Measurements from ENCODE around the gene LRMDA.

The LRMDA gene

DNA sequence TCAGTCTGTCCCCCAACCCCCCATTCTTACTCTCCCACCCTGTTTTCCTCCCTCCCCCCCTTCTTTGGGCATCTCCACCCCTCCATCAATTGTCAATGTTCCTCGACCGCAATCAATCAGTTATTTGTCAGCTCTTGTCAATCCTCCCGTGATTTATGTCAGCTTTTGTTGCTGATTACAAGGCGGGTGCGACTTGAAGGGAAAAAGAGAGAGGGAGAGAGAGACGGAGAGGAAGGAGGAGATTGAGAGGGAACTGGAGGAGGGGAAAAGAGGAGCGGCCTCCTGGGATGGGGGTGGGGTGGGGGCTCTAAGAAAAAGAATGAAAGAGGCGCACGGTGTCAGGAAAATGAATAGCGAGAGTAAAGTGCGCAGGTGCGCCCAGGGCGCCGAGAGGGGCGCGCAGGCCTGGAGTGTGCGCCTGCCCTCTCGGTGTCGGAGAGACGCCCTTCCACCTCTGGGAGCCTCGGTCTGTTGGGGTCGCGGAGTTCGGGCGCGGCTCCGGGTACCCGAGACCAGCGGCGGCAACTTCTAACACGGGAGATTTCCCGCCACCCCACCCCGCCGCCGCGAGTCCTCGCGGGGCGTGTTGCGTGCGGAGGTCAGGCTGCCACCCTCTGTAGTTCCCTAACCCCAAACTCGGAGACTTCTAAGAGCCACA, 28.8 kb upstream of the LRMDA start:
- DNase-seq, result no peak

GRCh38 chr10:75403144-75403938, 28.1 kb upstream of the LRMDA start:
- no peak for DNase-seq

DNA sequence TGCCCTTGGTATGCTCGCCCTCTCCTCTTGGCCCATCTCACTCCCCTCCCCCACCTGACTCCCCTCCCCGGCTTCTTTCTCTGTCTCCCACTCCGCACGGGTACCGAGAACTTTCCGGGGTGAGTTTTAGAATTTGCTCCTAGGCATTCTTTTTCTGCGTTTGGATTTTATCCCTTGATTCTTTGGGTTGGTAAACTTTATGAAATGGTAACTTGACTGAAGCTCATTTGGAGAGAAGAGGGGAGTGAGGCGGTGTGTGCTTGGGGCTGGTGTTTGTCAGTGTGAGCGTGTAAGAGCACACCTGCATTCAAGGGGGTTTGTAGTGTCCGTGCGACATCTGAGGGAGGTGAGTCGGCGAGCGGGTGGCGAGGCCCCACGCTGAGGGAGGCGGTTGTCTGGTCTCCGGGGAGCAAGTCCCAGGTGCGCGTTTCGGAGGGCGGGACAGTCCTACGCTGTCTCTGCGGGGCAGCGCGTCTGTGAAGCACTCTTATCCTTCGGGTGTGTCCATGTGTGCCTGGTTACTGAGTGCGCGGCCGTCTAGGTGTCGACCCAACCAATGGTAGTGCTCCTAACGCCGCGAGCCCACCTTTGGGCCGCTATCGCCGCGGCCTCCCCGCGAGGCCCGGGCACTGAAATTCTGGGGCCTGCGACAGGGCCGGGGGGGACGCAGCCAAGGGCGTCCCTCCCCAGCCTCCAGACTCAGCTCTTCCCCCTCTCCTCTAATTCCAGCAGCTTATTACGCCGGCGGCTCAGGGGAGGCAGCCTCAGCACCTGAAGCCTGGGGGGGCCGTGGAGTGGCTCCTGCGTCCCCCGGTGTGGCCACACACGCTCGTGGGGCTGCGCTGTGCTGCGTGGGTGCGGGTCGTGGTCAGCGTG, 27.2 kb upstream of the LRMDA start:
- no peak for DNase-seq

- DNase-seq, result no peak
Measured at GRCh38 chr10:75404815-75405597, 26.4 kb upstream of the LRMDA start.

- DNase-seq, result no peak
Measured at GRCh38 chr10:75405598-75406461, 25.6 kb upstream of the LRMDA start.

DNA sequence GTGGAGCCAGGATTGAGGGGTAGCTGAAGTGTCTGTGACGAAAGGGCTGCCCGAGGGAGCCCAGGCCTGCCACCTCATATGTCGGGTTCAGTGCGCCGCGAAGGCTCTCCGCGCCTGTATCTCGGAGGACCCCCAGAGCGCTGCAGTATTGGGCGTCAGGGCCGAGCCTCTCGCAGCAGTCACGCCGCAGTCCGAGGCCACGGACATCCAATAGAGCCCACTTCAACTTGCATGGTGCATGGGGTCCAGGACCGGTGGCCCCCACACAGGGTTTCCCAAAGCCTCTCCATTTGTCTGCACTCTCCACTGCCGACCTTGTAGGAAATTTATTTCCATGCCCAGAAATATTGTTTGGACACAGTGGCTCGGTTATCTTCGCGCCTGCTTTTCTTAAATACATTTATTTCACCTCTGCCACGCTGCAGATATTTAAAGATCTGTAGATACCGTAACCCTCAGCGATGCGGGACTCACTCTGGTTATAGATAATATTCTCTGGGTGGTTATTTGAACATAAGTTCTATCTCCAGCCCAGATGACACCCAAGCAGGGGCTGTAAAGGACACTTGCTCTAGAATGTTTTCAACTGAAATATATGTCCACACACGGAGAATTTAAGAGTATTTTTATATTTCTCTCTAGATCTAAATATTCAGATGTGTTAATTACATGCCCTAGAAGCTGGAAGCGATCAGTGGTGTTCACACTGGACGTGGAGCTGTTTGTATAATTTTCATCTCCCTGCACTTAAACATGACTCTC, 24.8 kb upstream of the LRMDA start:
- no peak for DNase-seq

- DNase-seq, result no peak
Measured at GRCh38 chr10:75407224-75407712, 24.2 kb upstream of the LRMDA start.

DNA sequence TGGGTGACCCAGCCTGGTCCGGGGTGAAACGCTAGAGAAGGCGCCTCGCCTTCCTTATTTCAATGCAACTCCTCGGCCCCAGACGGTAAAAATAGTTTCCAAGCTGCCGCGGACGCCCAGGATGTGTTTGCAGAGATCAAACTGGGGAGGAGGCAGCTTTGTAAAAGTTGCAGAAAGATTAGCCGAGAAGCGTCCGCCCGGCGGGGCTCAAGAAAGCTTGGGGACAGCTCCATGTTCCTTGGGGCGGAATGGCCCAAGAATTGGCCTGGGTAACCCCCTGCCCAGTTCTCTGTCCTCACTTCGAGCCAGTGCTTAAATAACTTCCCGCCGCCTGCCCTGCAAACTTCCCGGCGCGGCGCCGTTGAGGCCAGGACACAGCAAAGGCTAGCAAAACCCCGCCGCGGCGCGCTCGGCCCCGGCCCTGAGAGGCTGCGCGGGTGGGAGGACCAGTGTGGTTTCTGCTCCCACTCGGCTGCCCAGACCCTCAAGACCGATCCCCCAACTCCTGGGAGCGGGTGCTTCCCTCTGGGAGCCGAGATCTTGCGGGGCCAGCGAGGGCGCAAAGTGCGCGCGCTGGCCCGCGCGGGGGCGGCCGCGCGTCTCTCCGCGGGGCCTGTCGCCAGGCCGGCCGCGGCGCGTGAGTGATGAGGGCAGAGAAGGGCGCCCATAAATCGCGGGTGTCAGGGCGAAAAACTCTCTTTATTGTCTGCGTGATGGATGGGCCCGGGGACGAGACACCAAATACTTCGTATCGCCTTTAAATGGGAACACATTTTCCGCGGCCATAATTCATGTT, 23.5 kb upstream of the LRMDA start:
- DNase-seq, result no peak

- DNase-seq, result no peak
Measured at GRCh38 chr10:75408509-75408875, 22.9 kb upstream of the LRMDA start.

DNA sequence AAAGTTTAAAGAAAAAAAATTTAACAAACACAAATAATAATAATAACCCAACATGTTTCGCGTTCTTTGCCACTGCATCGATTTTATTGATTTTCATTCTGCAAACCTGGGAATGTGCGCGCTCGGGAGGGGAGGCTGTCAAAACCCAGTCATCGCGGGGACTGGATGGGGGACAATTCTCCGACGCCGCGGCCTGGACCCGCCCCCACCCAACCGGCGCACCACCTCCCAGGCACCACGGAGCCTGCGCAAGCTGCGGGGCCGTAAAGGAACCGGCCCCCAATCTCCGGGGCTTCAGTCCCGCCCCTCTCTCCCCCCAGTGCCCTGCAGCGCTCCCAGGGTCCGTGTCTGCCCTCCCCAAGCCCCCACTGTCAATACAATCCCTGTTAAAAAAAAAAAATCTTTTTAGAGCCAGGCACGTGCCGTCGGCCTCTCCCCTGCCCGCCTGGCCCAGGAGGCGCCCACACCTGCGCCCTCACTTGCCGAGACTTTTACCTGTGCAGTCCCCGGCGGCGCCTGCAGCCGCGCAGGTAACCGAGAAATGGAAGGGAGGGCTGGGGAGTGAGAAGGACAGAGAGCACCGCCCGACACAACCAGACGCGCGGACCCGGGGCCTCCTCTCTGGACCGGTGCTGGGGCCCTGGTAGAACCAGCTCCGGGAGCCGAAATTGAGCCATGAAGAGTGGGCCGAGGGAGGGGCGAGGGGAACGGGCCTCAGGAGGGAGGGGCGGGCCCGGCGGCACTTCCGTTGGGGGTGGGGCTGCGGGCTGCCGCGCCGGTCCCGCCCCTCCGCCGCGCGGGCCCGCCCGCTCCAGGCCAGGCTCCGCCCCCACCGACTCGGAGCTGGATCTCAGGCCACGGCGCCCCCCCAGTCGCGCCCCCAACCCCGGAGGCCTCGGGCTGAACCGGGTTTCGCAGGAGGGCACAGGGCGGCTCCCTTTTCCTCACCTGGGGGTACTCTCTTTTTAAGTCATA, 22.2 kb upstream of the LRMDA start:
- DNase-seq, result no peak

- no peak for DNase-seq
Measured at GRCh38 chr10:75410132-75411005, 21.1 kb upstream of the LRMDA start.

- DNase-seq, result no peak
Measured at GRCh38 chr10:75414527-75414926, 16.9 kb upstream of the LRMDA start.

DNA sequence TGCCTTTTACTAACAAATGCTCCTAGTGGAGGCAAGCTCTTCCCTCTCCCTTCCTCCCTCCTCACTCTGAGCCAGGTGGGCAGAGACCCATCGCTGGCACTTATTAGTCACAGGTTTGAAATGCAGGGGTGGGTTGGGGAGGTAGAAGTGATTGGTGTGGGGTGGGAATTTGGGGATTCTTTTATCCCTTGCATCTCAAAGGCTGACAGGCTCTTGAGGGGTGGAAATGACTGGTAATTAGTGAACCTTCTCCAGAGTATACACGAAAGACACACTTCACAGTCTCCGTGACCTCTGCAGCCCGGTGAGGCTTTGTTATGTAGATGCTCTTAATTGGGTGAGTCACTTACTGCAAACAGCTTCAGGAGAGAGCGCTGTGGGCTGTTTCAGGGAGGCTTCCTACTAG, 13.9 kb upstream of the LRMDA start:
- no peak for DNase-seq

- DNase-seq, result no peak
Measured at GRCh38 chr10:75418293-75418692, 13.1 kb upstream of the LRMDA start.

- DNase-seq, result no peak
Measured at GRCh38 chr10:75418712-75419111, 12.7 kb upstream of the LRMDA start.

- DNase-seq, result no peak
Measured at GRCh38 chr10:75422913-75423312, 8.5 kb upstream of the LRMDA start.

DNA sequence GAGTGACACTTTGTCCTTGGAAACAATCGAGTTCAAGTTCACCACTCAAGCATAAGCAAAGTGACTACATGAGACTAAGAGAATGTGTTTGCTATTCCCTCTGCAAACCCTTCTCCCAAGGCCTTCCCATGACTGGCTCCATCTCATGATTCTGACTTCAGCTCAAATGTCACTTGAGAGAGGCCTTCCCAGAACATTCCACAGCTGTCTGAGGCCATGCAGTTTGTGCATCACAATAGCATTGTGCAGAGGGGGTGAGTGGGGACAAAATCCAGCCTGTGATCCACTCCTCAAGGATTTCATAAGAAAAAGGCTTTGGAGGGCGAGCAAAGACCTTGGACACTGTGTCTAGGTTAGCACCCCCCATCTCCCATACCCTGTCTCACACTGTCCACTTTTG, 6.9 kb upstream of the LRMDA start:
- no peak for DNase-seq
